GM12801 (cell line): ENCODE results near the gene MGST3.

ENCODE experiments used
- TF ChIP-seq, protein P1 (sequence below): IDR thresholded peaks from one replicate; pipeline ENCODE4 v1.5.1; 2011; ENCODE audit warnings: control low read depth; ENCODE audit not compliant: insufficient read length; ENCODE audit errors: extremely low read depth

Gene MGST3

GRCh38 chr1:165616987-165617546 is 14.0 kb upstream of the MGST3 start:
- TF ChIP-seq, protein P1, sequence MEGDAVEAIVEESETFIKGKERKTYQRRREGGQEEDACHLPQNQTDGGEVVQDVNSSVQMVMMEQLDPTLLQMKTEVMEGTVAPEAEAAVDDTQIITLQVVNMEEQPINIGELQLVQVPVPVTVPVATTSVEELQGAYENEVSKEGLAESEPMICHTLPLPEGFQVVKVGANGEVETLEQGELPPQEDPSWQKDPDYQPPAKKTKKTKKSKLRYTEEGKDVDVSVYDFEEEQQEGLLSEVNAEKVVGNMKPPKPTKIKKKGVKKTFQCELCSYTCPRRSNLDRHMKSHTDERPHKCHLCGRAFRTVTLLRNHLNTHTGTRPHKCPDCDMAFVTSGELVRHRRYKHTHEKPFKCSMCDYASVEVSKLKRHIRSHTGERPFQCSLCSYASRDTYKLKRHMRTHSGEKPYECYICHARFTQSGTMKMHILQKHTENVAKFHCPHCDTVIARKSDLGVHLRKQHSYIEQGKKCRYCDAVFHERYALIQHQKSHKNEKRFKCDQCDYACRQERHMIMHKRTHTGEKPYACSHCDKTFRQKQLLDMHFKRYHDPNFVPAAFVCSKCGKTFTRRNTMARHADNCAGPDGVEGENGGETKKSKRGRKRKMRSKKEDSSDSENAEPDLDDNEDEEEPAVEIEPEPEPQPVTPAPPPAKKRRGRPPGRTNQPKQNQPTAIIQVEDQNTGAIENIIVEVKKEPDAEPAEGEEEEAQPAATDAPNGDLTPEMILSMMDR, result no peak

- TF ChIP-seq, protein P1, result no peak
Observed at GRCh38 chr1:165619647-165620151, 11.3 kb upstream of the MGST3 start.

- TF ChIP-seq, protein P1, result no peak
Observed at GRCh38 chr1:165623624-165624023, 7.4 kb upstream of the MGST3 start.

- TF ChIP-seq, protein P1, result no peak
Observed at GRCh38 chr1:165624441-165624840, 6.6 kb upstream of the MGST3 start.

GRCh38 chr1:165628147-165628822 is 2.7 kb upstream of the MGST3 start:
- TF ChIP-seq, protein P1, result no peak

DNA sequence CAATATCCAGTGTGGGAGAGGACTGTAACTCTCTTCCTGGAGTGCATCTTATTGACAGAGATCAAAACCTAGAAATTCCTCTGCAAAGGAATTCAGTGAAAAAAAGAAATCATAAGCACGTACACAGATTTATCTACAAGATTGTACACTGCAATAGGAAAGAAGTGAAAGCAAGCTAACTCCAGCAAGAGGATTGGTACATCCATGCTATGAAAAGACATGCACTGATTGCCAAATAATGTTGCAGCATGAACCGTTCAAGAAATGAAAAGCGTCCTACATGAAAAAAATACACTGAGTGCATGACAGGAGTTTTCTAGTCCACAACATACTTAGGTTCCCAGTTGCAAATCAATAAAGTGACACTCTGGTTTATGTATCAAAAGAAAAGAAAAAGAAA is 1.9 kb upstream of the MGST3 start:
- TF ChIP-seq, protein P1, result no peak

GRCh38 chr1:165629848-165630628 is 996 bp upstream of the MGST3 start:
- TF ChIP-seq, protein P1, result no peak
